ENCODE measurements around the gene DGKQ. TPM values are rescaled to one million over a fixed set of nuclear protein-coding genes. Genes with fewer than 3 reads are reported as not detected.

DGKQ gene
- total and polyA plus RNA-seq, 2 donors from 2014 or later: 3.5 to 13.7 TPM

- H3K9ac ChIP-seq (ENCODE audit: low read length in 3 of 3): no peak overlapping the region
- no peak for TF ChIP-seq CTCF (IDR thresholded peaks at IDR 0.05; ENCODE audit: borderline replicate concordance, extremely low read depth, insufficient read depth)
- intact Hi-C loops (cut with DNase I): no loop called here
Observed at GRCh38 chr4:1015746-1016145, 42.4 kb upstream of the DGKQ start.

GRCh38 chr4:1015179-1015578 lies 41.8 kb upstream of the DGKQ start:
- Histone ChIP-seq H3K27me3 (ENCODE audit: control insufficient read depth, insufficient read depth, low read length) (no peaks in the 10 kb centered on the region), H3K4me3 (ENCODE audit: low read length in 3 of 3) (no peak overlapping the region), H3K27ac (ENCODE audit: low read depth in 2 of 2, low read length in 2 of 2) (no peak overlapping the region), H3K4me1 (ENCODE audit: control insufficient read depth in 2 of 3, insufficient read depth in 2 of 3, low read depth in 1 of 3, low read length in 3 of 3) (peaks cover 0 to 9% (median 0%) of the 10 kb centered on the region in 3 donors), H3K36me3 (ENCODE audit: control insufficient read depth in 2 of 3, insufficient read depth in 3 of 3, low read length in 3 of 3) (peaks cover 0 to 5% (median 0%) of the 10 kb centered on the region in 3 donors), H3K9ac (ENCODE audit: low read length in 3 of 3) (no peak overlapping the region), H3K9me3 (ENCODE audit: control insufficient read depth in 2 of 3, insufficient read depth in 1 of 3, low read length in 3 of 3) (no peaks in the 10 kb centered on the region)
- FAIRE-seq (no peak), DNase-seq (peak in 1 of 5 donors; percentile 43)
- TF ChIP-seq CTCF (IDR thresholded peaks at IDR 0.05; ENCODE audit: borderline replicate concordance, extremely low read depth, insufficient read depth): no peak
- intact Hi-C loops (cut with DNase I): no loop called here

More at GRCh38 chr4:1015746-1016145, 42.4 kb upstream of the DGKQ start:
- no peak for FAIRE-seq
- peaks cover 0 to 6% (median 0%) of the 10 kb centered on the region in 3 donors for H3K4me1 ChIP-seq (ENCODE audit: control insufficient read depth in 2 of 3, insufficient read depth in 2 of 3, low read depth in 1 of 3, low read length in 3 of 3)
- H3K4me3 ChIP-seq (ENCODE audit: low read length in 3 of 3): no peak overlapping the region
- H3K36me3 ChIP-seq (ENCODE audit: control insufficient read depth in 2 of 3, insufficient read depth in 3 of 3, low read length in 3 of 3): peaks cover 0 to 5% (median 0%) of the 10 kb centered on the region in 3 donors
- H3K9me3 ChIP-seq (ENCODE audit: control insufficient read depth in 2 of 3, insufficient read depth in 1 of 3, low read length in 3 of 3): no peaks in the 10 kb centered on the region
- no peak for DNase-seq
- H3K27me3 ChIP-seq (ENCODE audit: control insufficient read depth, insufficient read depth, low read length): no peaks in the 10 kb centered on the region
- no peak overlapping the region for H3K27ac ChIP-seq (ENCODE audit: low read depth in 2 of 2, low read length in 2 of 2)

GRCh38 chr4:1014291-1015167 lies 41.2 kb upstream of the DGKQ start:
- H3K4me1 ChIP-seq (ENCODE audit: control insufficient read depth in 2 of 3, insufficient read depth in 2 of 3, low read depth in 1 of 3, low read length in 3 of 3): peaks cover 0 to 9% (median 0%) of the 10 kb centered on the region in 3 donors
- no peak for TF ChIP-seq CTCF (IDR thresholded peaks at IDR 0.05; ENCODE audit: borderline replicate concordance, extremely low read depth, insufficient read depth)
- intact Hi-C loops (cut with DNase I): no loop called here

More at GRCh38 chr4:1014291-1015167, 41.2 kb upstream of the DGKQ start:
- H3K9me3 ChIP-seq (ENCODE audit: control insufficient read depth in 2 of 3, insufficient read depth in 1 of 3, low read length in 3 of 3): no peaks in the 10 kb centered on the region
- peaks cover 0 to 5% (median 0%) of the 10 kb centered on the region in 3 donors for H3K36me3 ChIP-seq (ENCODE audit: control insufficient read depth in 2 of 3, insufficient read depth in 3 of 3, low read length in 3 of 3)
- no peak overlapping the region for H3K4me3 ChIP-seq (ENCODE audit: low read length in 3 of 3)
- DNase-seq (peak in 1 of 5 donors; percentile 57), FAIRE-seq (no peak)
- no peak overlapping the region for H3K9ac ChIP-seq (ENCODE audit: low read length in 3 of 3)
- H3K27ac ChIP-seq (ENCODE audit: low read depth in 2 of 2, low read length in 2 of 2): no peak overlapping the region
- no peaks in the 10 kb centered on the region for H3K27me3 ChIP-seq (ENCODE audit: control insufficient read depth, insufficient read depth, low read length)

Measured in kidney (tissue), 14 donors.